B cell (primary cell): ENCODE measurements around the gene DNAJB1. TPM values are rescaled to one million over a fixed set of nuclear protein-coding genes. Genes with fewer than 3 reads are reported as not detected.

Experiments used
- ATAC-seq: fragments of 200-7000 bp; cut with Tn5 transposase; one replicate; pipeline ENCODE4 v1.10.0; 2021; ENCODE audit warnings: low read depth, mild to moderate bottlenecking, moderate number of reproducible peaks, moderate library complexity
- CTCF ChIA-PET: fragments of 350-600 bp; sonication (Branson Sonifier 250); formaldehyde crosslinking; loops from one replicate; lab custom pipeline; 2021; ENCODE audit warnings: antibody characterized with exemption, inconsistent platforms; lab: Charles Lee
- POLR2A ChIA-PET: fragments of 350-600 bp; sonication (Branson Sonifier 250); formaldehyde crosslinking; loops from one replicate; lab custom pipeline; 2021; ENCODE audit warnings: antibody characterized with exemption; lab: Charles Lee
- DNase-seq: peaks from one replicate; pipeline ENCODE4 v3.0.0; 2013
- H2AFZ ChIP-seq: 2 replicates; pipeline ENCODE4 v1.6.1; 2012; ENCODE audit warnings: mild to moderate bottlenecking, low read depth, low read length; ENCODE audit not compliant: insufficient read depth, poor library complexity, severe bottlenecking
- H3K27ac ChIP-seq, 2 donors: 1 replicate in 1 of 2; 2 replicates in 1 of 2; pipeline ENCODE4 v1.5.1; 2012 to 2013; ENCODE audit warnings: low read length in 2 of 2, mild to moderate bottlenecking in 2 of 2, moderate library complexity in 1 of 2
- H3K27me3 ChIP-seq, 4 experiments: fragments of 200-600 bp in 1 of 4; sonication (generic) in 1 of 4; replicated peaks in 1 of 4; 1 replicate in 2 of 4; 2 replicates in 2 of 4; pipeline versions ENCODE4 v1.6.1 to v1.7.0; 2013 to 2016; ENCODE audit warnings: low read length in 3 of 4, mild to moderate bottlenecking in 2 of 4, mixed read lengths in 1 of 4, moderate library complexity in 1 of 4; ENCODE audit not compliant: insufficient read depth in 4 of 4, control insufficient read depth in 3 of 4; ENCODE audit errors: control extremely low read depth in 1 of 4
- H3K36me3 ChIP-seq, 2 experiments: replicated peaks in 1 of 2; 1 replicate in 1 of 2; 2 replicates in 1 of 2; pipeline versions ENCODE4 v1.6.1 to v1.7.1; 2013; ENCODE audit warnings: low read length in 1 of 2; ENCODE audit not compliant: insufficient read depth in 2 of 2, control insufficient read depth in 1 of 2; ENCODE audit errors: control extremely low read depth in 1 of 2, extremely low read depth in 1 of 2
- H3K4me1 ChIP-seq, 2 donors: fragments of 200-600 bp in 1 of 2; sonication (generic) in 1 of 2; 1 replicate in 1 of 2; 2 replicates in 1 of 2; pipeline versions ENCODE4 v1.5.1 to v1.6.1; 2013 to 2017; ENCODE audit warnings: low read length in 2 of 2; ENCODE audit not compliant: control insufficient read depth in 2 of 2, insufficient read depth in 2 of 2
- H3K4me2 ChIP-seq: replicated peaks from 2 replicates; pipeline ENCODE3; 2012; ENCODE audit warnings: mild to moderate bottlenecking, low read depth, low read length; ENCODE audit not compliant: poor library complexity, severe bottlenecking
- H3K4me3 ChIP-seq, 5 experiments: fragments of 200-600 bp in 1 of 5; sonication (generic) in 1 of 5; 1 replicate in 3 of 5; 2 replicates in 2 of 5; pipeline versions ENCODE4 v1.5.1 to v1.7.0; 2011 to 2016; ENCODE audit warnings: low read length in 4 of 5, mild to moderate bottlenecking in 4 of 5, low read depth in 2 of 5, control low read depth in 1 of 5, moderate library complexity in 1 of 5; ENCODE audit not compliant: insufficient read depth in 1 of 5; ENCODE audit errors: control extremely low read depth in 1 of 5, extremely low read depth in 1 of 5
- H3K79me2 ChIP-seq: fragments of 200-600 bp; sonication (generic); one replicate; pipeline ENCODE4 v1.6.0; 2016; ENCODE audit warnings: low read length; ENCODE audit not compliant: control insufficient read depth, insufficient read depth
- H3K9ac ChIP-seq: fragments of 200-600 bp; sonication (generic); 2 replicates; pipeline ENCODE4 v1.6.1; 2017; ENCODE audit warnings: mild to moderate bottlenecking, low read length, moderate library complexity
- H3K9me3 ChIP-seq, 3 donors: one replicate each; pipeline versions ENCODE4 v1.6.1 to v1.7.1; 2013; ENCODE audit warnings: low read length in 2 of 3; ENCODE audit not compliant: control insufficient read depth in 2 of 3, insufficient read depth in 1 of 3; ENCODE audit errors: control extremely low read depth in 1 of 3
- H4K20me1 ChIP-seq: 2 replicates; pipeline ENCODE4 v1.6.0; 2012; ENCODE audit warnings: mild to moderate bottlenecking, low read length; ENCODE audit not compliant: insufficient read depth, control insufficient read depth, poor library complexity, severe bottlenecking
- H3K27ac Mint-ChIP-seq: one replicate; pipeline ENCODE4 v1.8.0; 2021; ENCODE audit warnings: mixed read lengths
- H3K27me3 Mint-ChIP-seq: one replicate; pipeline ENCODE4 v1.8.0; 2021; ENCODE audit warnings: mixed read lengths
- H3K4me1 Mint-ChIP-seq: one replicate; pipeline ENCODE4 v1.8.0; 2021; ENCODE audit warnings: mixed read lengths
- H3K4me3 Mint-ChIP-seq: one replicate; pipeline ENCODE4 v1.8.0; 2021; ENCODE audit warnings: mixed read lengths
- H3K9me3 Mint-ChIP-seq: one replicate; pipeline ENCODE4 v1.8.0; 2022; ENCODE audit warnings: mixed read lengths; ENCODE audit not compliant: insufficient read depth
- CTCF ChIP-seq: fragments of 200-600 bp; IDR thresholded peaks from one replicate; pipeline ENCODE4 v1.8.0; 2022; ENCODE audit warnings: antibody characterized with exemption, mild to moderate bottlenecking
- EZH2 ChIP-seq: IDR thresholded peaks from 2 replicates; pipeline ENCODE4 v1.6.1; 2012; ENCODE audit warnings: borderline replicate concordance, low read depth, mild to moderate bottlenecking, moderate library complexity, low read length; ENCODE audit not compliant: insufficient read depth, poor library complexity, severe bottlenecking
- WGBS: methylation state at CpG from one replicate; pipeline ENCODE4 v1.1.5; 2013; ENCODE audit warnings: missing lambda C conversion rate; ENCODE audit not compliant: insufficient coverage; 5-methylcytosine and 5-hydroxymethylcytosine counted together
- intact Hi-C: fragments of 100-400 bp; cut with micrococcal nuclease; formaldehyde crosslinking; loops from one replicate; pipeline ENCODE4 v1.10.0; 2022
- polyA plus RNA-seq: library from polyadenylated mRNA; depleted of rRNA; stranded (reverse); fragments of >200 nt; gene quantifications from 2 replicates; pipeline ENCODE4 v1.2.3, GENCODE V29; 2012
- total RNA-seq, 2 donors: library from RNA; stranded (reverse); fragments of 120-200 nt in 1 of 2; gene quantifications; 1 replicate in 1 of 2; 2 replicates in 1 of 2; pipeline versions ENCODE4 v1.2.3 to v1.2.4, GENCODE V29; 2013 to 2022

Gene DNAJB1
- total and polyA plus RNA-seq, 2 donors (not counting 1 experiment from before 2014, with no cell fraction given) = 72.8 to 194 TPM

- Histone ChIP-seq H3K27ac (no peak overlapping the region), H3K36me3 (peaks cover 0 to 31% of the 10 kb centered on the region in 2 experiments), H3K9me3 (peaks cover 0 to 3% (median 0%) of the 10 kb centered on the region in 3 donors), H3K27me3 (no peaks in the 10 kb centered on the region), H3K4me3 (no peak overlapping the region), H3K4me2 (no peak overlapping the region), H2AFZ (no peak overlapping the region), H4K20me1 (peaks cover 70% of the 10 kb centered on the region), H3K9ac (no peak overlapping the region), H3K79me2 (peaks cover 51% of the 10 kb centered on the region), H3K4me1 (peaks cover 0 to 5% of the 10 kb centered on the region in 2 donors)
- ATAC-seq (no peak), DNase-seq (no peak)
- Mint-ChIP-seq H3K27me3 (no peaks in the 10 kb centered on the region), H3K4me1 (peaks cover 19% of the 10 kb centered on the region), H3K27ac (peak overlapping the region; percentile 41), H3K4me3 (no peak overlapping the region), H3K9me3 (no peaks in the 10 kb centered on the region)
- TF ChIP-seq EZH2 (no peak), CTCF (no peak)
- CTCF ChIA-PET = interaction anchor here (1.3 kb wide), 1 partner anchor 11 kb away, joined by 6 read pairs; no protein-coding TSS in a partner anchor
- POLR2A ChIA-PET = no interaction called here
- 94% methylated on average over 20 of the region's 23 CpGs for WGBS
- intact Hi-C loops = no loop called here
Measured at GRCh38 chr19:14562660-14563589, 44.7 kb upstream of the DNAJB1 start.
